HG03457 (cell line): ENCODE results near the gene MKLN1.
"Not testable (repeated sequence)": the region's sequence is repeated elsewhere in the genome, so short reads cannot be mapped to it uniquely, and the experiment has no call there.

ENCODE experiments used
- ATAC-seq: cut with Tn5 transposase; IDR thresholded peaks from one replicate; pipeline ENCODE4 v1.9.1; 2021; ENCODE audit warnings: moderate number of reproducible peaks; ENCODE audit not compliant: unreplicated experiment

MKLN1 gene

DNA sequence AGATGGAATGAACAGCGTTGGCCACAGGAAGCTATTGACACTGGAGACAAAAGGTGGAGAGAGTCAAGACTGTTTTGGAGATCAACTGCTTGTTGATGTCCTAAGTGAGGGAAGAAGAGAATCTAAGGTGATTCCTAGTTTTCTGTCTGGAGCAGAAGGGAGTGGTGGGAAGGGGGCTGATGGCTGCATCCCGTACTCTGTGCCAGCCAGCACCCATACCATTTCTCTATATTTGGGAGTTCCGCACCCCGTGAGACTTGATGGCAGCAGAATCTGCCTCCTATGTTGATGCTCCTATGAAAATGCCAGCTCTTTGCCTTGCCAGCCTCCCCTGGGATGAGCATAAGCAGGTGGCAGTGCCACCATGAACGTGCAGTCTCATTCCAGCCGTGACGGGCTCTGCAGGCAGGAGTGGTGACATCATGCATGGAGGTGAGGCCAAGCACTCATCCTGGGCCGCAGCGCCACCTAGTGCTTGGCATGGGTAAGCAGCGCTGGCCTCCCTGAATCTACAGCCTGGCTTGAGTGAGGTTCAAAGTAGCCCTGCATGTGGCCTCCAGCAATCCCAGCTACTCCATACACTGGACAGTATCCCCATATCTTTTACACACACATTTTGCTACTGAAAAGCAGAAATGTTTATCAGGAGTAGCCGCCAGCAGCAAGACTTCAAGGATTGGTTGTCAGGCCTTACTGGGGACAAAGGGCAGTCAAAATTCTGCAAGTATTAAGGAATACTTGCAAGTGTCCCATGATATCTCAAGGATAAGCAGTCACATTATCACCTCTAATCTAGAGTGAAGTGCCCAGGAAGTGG, 185.8 kb downstream of the MKLN1 start:
- ATAC-seq, result peak; percentile 95

DNA sequence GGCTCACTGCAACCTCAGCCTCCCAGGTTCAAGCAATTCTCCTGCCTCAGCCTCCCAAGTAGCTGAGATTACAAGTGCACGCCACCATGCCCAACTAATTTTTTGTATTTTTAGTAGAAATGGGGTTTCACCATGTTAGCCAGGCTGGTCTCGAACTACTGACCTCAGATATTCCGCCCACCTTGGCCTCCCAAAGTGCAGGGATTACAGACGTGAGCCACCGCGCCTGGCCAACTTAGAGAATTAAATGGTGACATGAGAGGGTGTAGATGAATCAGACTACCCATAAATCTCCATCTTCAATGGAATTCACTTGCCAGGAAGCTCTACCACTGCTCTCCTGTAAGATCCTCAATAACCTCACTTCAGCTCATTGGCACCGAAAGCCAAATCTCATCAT, 187.8 kb downstream of the MKLN1 start:
- ATAC-seq, result not testable (repeated sequence)

DNA sequence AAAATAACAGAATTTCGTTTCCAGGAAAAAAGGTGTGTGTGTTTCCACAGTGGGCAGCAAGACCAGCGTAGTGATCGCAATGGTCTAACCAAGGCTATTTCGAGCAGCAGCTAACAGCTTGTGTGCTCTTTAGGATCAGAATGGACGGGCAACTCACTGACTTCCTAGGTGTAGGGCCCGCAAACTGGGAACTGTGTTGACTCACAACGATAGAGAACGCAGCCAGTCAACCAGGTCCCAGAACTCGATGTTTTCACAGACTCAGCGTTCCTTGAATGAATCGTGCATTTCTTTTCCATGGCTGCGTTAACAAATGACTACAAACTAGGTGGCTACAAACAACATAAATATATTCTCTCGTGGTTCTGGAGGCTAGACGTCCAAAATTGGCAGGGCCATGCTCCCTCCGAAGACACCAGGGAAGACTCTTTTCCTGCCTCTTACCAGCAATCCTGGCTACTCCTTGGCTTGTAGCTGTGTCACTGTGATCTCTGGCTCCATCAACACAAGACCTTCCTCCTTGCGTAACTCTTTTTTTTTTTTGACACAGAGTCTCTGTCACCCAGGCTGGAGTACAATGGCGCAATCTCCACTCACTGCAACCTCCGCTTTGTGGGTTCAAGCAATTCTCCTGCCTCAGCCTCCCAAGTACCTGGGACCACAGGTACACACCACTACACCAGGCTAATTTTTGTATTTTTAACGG, 189.7 kb downstream of the MKLN1 start:
- no peak for ATAC-seq

DNA sequence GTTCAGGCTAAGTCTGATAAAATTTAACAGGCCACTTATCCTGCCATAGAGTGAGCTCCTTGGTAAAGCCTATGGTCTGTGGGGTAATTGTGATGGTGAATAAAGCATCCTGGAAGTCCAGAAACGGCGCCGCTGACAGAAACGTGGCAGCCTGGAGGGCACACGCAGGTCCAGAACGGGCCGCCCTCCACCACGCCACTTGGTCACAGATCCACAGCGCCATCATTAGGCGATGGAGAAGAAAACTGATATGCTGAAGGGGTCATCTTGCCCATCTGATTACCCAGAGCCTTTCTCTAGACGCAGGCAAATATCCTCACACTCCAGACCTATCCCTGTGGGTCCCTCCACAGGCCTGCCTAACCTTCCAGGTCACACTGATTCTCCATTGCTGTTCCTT, 190.9 kb downstream of the MKLN1 start:
- ATAC-seq, result no peak

DNA sequence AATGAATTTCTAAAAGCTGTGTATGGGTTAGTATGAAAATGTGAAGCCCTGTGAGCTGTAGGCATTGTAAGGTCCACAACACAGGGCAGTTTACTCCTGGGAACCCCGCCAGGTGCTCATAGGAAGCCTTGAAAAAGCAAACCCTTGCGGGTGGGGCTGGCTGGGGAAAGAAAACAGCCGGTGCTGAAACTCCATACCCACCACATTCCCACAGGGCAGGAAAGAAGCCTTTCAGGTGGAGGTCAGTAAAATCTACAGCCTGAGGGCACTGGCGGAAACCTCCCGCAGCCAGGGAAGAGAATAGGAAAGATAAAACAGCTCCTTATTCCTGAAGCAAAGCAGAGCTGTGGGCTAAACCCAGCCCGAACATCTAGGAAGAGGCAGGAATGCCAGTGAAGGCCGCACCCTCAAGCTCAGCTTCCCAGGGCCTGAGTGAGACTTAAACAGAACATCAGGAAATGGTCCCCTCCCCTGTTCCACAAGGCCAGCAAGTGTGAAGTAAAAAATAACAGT, 194.0 kb downstream of the MKLN1 start:
- no peak for ATAC-seq

DNA sequence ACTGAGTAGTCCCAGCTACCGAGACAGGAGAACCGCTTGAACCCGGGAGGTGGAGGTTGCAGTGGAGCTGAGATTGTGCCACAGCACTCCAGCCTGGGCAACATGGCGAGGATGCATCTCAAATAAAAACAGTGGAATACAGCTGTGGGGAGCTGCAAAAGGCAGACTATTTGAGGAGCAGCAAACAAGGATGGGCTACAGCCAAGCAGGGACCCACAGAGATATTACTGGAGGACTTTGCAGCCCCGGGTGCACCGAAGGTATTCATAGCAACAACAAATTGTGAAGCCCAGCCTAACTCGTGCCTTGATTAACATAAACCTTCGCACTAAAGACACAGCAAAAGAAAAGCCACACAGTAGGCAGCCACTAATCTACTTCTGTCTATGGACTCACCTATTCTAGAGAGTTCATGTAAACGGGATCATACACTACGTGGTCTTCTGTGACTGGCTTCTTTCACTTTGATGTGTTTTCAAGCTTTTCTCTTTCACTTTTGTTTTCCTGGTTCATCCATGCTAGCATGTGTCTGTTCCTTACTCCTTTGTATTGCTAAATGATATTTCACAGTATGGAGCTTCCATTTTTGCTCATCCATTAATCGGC, 194.8 kb downstream of the MKLN1 start:
- no peak for ATAC-seq

DNA sequence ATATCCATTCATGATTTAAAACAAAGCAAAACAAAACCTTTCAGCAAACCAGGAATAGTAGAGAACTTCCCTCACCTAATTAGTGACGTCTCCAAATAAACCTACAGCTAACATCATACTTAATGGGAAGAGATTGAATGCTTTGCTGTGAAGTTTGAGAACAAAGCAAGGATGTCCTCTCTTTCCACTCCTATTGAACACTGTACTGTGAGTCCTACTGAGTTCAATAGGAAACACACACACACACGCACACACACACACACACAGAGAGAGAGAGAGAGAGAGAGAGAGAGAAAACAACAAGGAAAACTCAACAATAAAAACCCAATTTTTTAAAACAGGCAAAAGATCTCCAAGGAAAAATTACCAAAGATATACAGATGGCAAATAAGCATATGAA, 196.4 kb downstream of the MKLN1 start:
- ATAC-seq, result no peak

DNA sequence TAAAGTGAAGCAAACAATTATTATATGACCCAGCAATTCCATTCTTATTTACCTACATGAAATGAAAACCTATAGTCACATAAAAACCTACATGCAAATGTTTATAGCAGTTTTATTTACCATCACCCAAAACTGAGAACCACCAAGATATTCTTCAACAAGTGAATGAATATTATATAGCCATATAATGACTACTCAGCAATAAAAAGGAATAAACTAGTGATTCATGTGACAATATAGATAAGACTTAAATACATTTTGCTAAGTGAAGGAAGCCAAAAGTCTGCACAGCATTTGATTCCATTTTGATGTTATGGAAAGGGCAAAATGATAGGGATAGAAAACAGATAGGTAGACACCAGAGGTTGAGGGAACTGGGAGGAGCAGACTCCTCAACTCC, 197.0 kb downstream of the MKLN1 start:
- ATAC-seq, result no peak

DNA sequence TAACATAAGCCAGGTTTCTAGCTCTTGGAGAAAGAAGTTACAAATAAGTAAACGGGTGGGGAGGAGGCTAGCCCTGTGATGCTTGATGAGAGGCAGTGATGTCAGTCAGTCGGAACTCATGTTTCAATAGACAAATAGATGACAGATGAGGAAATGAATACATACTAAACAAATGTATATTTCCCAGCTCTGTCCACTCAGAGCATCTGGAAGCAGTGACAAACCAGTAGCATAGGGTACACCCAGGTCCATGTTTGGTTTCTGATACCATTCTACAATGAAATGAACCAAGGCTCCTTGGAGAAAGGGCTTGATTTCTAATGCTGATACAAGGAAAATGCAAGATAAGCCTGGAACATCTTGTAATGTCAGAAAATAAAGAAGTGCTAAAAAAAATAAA, 198.1 kb downstream of the MKLN1 start:
- no peak for ATAC-seq

DNA sequence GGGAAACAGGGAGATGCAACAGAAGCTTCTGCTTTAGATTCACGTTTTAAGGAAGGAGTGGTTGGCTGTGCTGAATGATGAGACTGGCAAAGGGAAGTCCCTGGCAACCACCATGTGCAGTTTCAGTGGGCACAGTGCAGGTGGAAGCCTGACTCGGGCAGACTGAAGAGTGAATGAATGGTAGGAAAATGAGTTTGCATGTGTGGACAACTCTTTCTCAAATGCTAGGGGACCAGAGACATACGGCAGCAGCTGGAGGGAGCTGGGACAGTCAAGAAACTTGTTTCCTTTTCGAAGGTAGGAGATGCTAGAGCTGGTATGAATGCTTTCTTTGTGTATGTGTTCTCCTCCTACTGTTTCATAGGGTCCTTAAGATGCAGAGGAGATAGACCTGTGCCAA, 199.8 kb downstream of the MKLN1 start:
- no peak for ATAC-seq

DNA sequence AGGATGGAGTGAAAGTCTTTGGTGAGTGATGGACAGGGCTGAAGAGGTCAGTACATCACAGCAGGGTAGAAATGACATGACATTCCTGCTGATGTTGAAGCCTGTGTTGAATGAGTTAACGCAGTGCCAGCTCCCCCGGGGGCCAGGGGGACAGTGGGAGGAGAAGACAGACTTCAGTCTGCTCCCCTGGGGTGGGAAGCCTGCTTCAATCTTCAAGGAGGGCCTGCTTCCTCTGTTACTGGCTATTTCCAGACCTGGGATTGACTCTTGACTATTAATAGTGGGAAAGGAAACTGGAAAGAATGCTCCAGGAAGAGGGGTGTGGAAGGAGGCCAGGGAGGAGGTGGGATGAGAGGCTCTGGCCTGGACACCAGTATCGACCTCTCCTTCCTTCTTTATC, 201.5 kb downstream of the MKLN1 start:
- ATAC-seq, result no peak

DNA sequence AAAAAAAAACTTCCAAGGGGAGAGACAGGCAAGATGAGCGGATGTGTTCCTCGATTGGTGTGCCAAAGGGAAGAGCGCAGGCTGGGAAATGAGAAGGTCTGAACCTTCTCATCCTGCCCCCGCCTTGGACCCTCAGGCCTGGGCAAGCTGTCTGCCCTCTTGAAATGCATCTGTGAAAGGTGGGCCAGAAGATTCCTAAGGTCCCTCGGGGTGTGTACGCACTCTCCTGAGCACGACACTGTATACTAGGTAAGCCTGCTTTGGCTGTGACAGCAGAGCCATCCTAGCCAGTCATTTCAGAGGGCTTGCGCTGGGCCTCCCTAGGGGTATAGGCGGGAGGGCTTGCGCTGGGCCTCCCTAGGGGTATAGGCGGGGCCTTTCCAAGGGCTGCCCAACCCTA, 201.9 kb downstream of the MKLN1 start:
- ATAC-seq, result no peak

DNA sequence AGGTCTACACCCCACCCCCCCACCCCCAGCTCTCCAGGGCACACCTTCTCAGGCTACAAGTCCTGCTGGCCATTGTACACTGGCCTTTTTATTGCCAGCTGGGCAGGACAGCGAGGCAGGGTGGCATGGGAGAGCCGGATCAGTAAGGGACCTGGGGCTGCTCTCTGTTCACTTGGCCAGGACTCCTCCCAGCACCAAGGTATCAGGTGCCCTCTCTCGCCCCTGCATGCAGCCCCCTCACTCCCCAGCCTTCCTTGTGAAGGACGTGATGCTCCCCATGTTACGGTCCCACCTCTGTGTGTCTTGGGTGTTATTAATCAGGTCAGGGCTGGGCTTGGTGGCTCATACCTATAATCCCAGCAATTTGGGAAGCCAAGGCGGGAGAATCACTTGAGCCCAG, 202.5 kb downstream of the MKLN1 start:
- no peak for ATAC-seq

DNA sequence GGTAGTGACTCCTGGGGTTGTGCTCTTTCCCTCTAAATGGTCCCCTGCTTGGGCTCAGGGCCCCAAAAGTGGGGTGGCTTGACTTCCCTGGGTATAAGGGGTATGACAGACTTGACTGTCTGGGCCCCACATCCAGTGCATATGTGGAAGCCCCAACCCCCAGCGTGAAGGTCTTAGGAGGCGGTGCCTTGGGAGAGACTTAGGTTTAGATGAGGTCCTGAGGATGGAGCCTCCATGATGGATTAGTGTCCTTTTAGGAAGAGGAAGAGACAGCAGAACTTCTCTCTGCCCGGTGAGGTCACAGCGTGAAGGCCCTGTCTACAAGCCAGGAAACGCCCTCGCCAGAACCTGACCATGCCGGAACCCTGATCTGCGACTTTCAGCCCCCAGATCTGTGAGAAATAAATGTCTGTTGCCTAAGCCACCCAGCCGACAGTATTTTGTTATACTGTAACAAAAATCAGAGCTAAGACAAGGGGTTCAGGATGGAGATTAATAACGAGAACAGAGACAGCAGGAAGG, 205.0 kb downstream of the MKLN1 start:
- no peak for ATAC-seq

DNA sequence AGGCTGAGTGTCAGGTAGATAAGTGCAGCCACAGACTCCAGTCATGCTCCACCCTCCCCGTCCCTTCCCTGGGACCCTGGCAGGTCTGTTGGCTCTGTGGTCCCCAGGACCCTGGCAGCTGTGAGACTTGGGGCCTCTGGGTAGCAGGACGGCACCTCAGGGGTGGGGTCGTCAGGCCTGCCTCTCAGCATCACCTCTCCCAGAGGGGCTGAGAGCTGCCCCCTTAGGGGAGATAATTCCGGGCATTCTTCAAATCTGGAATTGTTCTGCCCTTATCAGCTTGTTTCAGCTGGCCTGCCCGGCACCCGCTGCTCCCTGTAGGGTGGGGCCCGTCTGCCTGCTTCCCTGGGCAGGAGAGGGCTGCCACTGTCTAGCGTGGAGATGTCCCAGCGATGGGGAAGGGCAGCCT, 205.5 kb downstream of the MKLN1 start:
- ATAC-seq, result no peak

DNA sequence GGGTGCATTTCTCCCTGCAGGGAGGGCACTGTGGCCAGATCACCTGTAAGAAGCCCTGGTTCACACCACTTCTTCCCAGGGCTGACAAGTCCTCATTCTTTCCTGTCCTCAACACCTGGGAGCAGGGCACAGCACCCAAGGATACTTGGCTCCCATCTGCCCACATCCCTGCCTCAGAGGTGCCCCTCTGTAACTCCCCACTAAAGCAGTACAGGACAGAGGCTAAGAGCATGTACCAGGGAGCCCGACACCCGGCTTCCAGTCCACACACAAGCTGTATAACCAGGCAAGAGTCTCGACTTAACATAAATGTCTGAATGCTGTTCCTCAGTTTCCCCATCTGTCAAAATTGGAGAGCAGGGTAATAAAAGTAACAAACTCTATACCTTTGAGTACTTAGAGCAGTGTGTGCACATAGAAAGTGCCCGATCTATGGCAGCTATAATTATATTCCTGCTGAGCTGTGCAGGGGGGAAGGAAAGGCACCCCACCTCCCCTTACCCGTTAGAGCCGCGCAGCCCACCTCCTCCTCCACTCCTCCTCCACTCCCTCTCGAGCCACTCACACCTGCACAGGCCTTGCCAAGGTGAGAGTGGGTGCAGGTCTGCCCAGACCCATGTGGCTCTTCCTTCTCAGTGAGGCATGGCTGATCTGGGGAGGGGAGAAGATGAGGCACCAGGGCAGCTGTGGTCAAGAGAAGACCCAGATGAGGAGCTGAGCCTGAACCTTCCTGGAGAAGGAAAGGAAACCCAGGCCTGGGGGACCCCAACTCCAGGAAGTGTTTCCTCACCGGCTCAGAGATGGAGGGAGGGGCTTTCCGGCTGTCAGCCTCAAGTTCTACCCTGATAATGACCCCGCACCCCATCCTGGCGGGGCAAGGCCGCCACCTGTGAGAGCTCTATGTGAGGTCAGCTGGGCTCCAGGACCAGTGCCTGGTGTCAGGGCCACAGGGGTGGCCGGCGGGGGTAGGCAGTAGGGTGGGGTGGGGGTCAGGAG, 206.2 kb downstream of the MKLN1 start:
- no peak for ATAC-seq

DNA sequence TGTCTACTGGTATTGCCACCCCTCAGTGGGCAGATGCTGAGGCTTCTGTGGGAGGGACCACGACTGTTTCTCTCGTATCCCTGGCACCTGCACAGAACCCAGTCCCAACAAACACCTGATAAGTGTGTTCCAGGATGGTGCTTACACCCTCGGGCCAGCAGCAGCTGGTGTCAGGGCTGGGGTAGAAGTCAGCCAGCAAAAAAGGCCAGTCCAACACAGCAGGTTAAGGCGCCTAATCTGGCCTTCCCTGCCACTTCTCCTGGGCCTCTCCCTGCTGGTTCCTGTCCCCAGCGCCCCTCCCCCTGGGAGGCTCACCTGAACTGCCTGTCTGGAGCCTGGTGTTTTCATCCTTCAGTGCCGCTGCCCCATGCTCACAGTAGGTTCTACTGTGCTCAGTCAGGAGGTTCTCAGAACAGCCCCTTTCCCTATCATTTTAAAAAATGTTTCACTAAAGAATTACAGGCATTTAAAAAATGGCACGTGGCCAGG, 208.7 kb downstream of the MKLN1 start:
- no peak for ATAC-seq

DNA sequence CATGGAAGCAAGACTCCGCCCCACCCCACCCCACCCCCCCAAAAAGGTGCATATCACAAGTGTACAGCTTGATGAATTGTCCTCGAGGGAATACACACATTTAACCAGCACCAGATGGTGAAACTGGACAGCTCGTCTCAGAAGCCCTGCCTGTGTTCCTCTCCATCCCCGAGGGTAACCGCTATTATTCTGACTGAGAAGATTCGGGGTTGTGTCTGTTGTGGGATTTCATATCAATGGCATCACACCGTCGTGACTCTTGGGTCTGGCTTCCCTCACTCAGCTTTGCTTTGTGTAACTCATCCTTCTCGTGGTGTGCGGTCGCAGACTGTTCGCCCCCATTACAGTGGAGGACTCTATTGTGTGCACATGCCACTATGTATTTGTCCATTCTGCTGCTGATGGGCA, 209.9 kb downstream of the MKLN1 start:
- ATAC-seq, result no peak

DNA sequence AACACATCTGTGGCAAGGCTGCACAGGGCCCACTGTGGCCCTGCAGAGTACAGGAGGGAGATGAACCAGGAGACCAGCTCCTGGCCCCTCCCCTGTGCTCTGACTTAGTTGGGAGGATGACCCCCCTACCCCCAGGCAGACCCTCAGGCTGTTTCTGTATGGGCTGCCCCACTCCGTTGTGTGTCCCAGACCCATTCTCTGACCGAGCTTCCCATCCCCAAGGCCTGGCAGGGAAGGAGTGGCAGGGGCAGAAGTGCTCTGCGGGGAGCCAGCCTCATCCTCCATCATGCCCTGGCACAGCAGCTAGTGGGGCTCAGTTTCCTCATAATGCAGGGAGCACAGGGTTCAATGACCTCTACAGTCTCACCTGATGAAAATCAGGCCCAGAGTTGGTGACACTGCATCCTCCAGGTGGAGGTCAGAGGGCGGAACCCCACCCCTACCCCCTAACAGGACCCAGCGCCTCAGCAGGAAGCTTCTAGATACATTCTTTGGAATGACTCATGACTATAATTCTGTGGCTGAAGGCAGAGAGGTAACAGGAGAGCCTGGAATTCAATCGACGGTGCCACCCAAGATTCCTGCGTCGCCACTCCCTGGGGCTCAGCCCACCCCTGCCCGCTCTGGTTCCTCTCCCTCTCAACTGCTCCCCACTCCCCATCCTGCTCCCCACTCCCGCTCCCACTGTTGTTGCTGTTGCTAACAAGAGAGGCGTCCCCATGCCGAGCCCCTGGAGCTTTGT, 210.6 kb downstream of the MKLN1 start:
- ATAC-seq, result no peak

DNA sequence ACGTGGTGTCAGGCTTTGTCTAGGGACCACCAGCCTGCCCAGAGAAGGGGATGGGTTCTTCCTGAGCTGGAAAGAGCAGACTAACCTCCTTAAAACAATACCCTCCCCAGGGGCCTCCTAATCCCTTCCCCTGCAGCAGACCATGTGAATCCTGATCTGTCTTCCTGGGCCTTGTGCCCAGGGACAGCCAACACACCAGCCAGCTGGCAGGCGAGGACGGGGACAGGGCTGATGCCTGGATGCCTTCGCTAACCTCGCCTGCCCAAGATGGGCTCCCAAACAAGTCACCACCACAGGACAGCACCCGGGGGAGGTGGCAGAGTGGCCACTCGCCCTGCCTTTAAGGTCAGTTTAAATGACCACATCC, 211.1 kb downstream of the MKLN1 start:
- ATAC-seq, result no peak
